GM23338 (cell line): ENCODE results near the gene ZNF860.

Experiments used
- CREB1 ChIP-seq: fragments of 250-450 bp; sonication (Bioruptor Pico); IDR thresholded peaks from 2 replicates; pipeline ENCODE4 v1.5.0; 2020; ENCODE audit warnings: low read depth, mild to moderate bottlenecking, moderate library complexity
- CTCF ChIP-seq, 2 experiments: fragments of 200-600 bp in 1 of 2; sonication (generic) in 1 of 2; conservative IDR thresholded peaks; 2 replicates each; pipeline versions ENCODE4 v1.5.1 to v1.6.1; 2016 to 2017; ENCODE audit warnings: antibody characterized with exemption in 2 of 2, low read depth in 2 of 2, mild to moderate bottlenecking in 2 of 2, moderate library complexity in 1 of 2
- ZNF462 ChIP-seq: fragments of 250-450 bp; sonication (Bioruptor Pico); IDR thresholded peaks from 2 replicates; pipeline ENCODE4 v1.5.0; 2020; ENCODE audit warnings: mild to moderate bottlenecking, moderate library complexity

DNA sequence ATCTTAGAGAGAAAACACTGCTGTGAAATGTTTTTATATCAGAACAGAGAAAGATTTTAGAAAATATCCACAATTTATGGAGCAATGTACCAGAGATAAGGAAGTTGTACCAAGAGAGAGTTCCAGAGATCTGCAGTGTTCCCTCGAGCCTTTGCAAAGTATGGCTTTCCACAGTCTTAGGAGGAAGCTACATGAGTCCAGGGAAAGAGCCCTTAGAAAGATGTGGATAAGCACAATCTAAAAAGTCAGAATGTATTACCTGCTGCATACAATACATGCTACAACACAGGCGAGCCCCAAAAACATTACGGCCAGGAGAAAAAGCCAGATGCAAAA lies 56.4 kb downstream of the ZNF860 start:
- TF ChIP-seq CTCF (conservative IDR thresholded peaks at IDR 0.05; ENCODE audit: low read depth in 2 of 2) (no peak), ZNF462 (CRISPR knock-in tag) (no peak), CREB1 (CRISPR knock-in tag) (no peak)
